Cardiac fibroblast (primary cell): ENCODE data around the gene VSIG2.

Experiments used
- DNase-seq, 2 donors: peaks; one replicate each; pipeline versions ENCODE4 v3.0.0 to v3.0.0-alpha.2; 2010; ENCODE audit warnings: low read depth in 2 of 2
- H3K4me3 ChIP-seq, 2 donors: replicated peaks in 1 of 2; 1 replicate in 1 of 2; 2 replicates in 1 of 2; pipeline ENCODE4 v1.5.1; 2011; ENCODE audit warnings: low read depth in 2 of 2, low read length in 2 of 2, mild to moderate bottlenecking in 2 of 2, moderate library complexity in 1 of 2
- TF ChIP-seq, protein P1 (sequence below): IDR thresholded peaks from one replicate; pipeline ENCODE4 v1.5.1; 2011; ENCODE audit warnings: low read depth, mild to moderate bottlenecking, low read length, inconsistent platforms

VSIG2 gene

DNA sequence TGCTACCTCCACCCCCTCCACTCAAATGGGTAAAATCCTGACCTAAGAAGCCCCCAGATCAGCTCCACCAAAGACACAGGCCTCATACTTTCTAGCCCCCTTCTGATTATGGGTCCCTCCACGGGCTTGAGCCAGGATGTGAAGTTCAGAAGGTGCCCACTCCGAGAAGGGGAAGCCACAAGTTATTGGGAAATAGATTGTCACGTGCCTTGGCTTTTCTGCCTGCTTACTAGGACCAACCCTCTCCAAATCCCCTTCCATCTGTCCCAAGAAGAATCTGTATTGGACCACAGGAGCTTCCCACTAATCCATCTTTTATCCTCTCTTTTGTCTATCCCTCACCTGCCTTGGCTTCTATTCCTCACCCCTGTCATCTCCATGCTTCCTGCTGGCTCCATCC, 15.3 kb downstream of the VSIG2 start:
- no peak for DNase-seq
- no peak overlapping the region for H3K4me3 ChIP-seq
- TF ChIP-seq, protein P1, sequence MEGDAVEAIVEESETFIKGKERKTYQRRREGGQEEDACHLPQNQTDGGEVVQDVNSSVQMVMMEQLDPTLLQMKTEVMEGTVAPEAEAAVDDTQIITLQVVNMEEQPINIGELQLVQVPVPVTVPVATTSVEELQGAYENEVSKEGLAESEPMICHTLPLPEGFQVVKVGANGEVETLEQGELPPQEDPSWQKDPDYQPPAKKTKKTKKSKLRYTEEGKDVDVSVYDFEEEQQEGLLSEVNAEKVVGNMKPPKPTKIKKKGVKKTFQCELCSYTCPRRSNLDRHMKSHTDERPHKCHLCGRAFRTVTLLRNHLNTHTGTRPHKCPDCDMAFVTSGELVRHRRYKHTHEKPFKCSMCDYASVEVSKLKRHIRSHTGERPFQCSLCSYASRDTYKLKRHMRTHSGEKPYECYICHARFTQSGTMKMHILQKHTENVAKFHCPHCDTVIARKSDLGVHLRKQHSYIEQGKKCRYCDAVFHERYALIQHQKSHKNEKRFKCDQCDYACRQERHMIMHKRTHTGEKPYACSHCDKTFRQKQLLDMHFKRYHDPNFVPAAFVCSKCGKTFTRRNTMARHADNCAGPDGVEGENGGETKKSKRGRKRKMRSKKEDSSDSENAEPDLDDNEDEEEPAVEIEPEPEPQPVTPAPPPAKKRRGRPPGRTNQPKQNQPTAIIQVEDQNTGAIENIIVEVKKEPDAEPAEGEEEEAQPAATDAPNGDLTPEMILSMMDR, result no peak

DNA sequence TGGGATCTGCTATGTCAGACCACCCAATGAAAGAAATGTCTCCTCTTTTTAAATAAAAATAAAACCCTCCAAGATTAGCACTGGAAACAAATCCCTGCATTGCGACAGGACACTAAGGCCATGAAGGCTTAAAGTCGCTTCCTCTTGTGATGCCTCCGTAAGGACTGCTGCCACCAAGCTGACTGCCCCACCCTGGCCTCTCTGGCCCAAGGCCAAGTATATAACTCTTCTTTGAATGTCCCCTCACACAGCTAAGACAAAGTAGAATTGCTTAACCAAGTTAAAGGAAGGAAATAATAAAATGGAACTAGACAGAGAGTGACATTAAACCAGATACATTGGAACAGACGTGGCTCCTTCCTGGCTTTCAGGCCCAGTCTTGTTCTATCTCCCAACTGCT, 19.8 kb downstream of the VSIG2 start:
- DNase-seq, result no peak
- H3K4me3 ChIP-seq, result no peak overlapping the region
- TF ChIP-seq, protein P1, result no peak

DNA sequence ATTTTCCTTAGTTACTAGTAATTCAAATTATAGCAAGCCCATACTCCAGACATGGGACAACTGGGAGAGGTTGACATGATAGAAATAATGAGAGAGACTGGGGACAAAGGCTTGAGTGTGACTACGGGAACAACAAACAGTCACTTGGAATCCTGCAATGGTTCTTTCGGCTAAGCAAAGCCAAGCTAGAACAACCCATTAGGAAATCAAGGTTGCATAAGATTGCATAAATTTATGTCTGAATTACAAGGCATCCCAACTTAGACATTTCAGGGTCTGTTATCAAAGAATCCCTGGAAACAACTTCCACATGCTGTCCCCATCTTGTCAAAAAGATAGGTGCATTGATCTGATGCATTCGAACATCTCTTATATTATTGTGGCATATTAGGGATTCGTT, 22.5 kb downstream of the VSIG2 start:
- DNase-seq, result no peak
- no peak overlapping the region for H3K4me3 ChIP-seq
- TF ChIP-seq, protein P1, result no peak

DNA sequence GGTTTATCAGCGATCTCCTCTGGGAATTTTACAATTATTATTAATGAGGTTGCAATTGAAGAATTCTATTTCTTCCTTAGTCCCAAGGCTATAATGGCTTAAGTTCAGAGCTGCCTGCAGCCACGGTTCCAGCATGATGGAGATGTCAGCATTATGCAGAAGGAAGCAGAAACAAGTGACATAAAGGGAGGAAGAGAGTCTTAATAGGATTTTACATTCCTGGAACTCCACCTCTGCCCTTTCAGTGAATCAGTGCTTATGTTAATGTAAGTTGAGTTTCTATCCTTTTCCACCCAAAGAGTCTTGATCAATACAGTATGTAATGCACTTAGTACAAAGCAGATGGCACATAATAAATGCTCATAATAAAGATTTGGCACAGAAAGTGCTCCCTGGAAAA, 23.9 kb downstream of the VSIG2 start:
- no peak overlapping the region for H3K4me3 ChIP-seq
- no peak for DNase-seq
- TF ChIP-seq, protein P1, result no peak

DNA sequence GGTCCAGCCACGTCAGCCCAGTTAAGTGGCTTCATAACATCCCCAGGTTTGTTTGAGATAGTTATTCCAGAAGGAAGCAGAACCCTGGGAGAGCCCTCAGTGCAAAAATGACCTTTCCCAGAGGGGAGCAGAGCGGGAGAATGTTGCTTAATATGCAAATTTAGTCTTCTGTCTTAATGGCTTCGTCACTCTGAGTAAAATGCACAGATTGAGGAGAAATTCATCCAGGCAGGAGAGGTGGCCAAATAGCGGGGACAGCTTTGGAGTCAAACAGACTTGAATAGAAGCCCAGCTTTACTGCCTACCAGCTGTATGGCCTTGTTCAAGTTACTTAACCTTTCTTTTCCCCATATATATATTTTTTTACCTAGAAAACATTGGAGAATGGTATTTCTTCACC, 24.6 kb downstream of the VSIG2 start:
- DNase-seq, result no peak
- no peak overlapping the region for H3K4me3 ChIP-seq
- TF ChIP-seq, protein P1, result no peak

DNA sequence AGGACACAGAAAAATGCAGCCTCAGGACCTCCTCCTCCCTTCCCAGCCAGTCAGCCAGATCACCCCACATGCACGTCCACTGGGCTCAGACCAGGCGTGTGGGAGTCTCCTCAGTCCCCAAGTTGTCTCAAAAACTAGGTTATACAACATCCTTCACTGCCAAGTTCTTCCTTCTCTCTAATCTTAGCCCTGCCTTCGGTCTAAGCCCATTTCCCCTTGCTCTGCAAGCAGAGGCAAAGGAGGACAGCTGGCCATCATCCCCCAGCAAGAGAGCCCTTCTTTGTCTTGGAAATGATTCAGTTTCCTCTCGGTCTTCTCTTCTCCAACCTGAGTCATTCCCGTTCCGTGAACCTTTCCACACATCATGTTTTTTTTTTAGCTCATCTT, 26.3 kb downstream of the VSIG2 start:
- TF ChIP-seq, protein P1, result no peak
- peak overlapping the region in 1 of 2 donors; percentile 18 for H3K4me3 ChIP-seq
- peak; percentile 71 to 85 for DNase-seq

DNA sequence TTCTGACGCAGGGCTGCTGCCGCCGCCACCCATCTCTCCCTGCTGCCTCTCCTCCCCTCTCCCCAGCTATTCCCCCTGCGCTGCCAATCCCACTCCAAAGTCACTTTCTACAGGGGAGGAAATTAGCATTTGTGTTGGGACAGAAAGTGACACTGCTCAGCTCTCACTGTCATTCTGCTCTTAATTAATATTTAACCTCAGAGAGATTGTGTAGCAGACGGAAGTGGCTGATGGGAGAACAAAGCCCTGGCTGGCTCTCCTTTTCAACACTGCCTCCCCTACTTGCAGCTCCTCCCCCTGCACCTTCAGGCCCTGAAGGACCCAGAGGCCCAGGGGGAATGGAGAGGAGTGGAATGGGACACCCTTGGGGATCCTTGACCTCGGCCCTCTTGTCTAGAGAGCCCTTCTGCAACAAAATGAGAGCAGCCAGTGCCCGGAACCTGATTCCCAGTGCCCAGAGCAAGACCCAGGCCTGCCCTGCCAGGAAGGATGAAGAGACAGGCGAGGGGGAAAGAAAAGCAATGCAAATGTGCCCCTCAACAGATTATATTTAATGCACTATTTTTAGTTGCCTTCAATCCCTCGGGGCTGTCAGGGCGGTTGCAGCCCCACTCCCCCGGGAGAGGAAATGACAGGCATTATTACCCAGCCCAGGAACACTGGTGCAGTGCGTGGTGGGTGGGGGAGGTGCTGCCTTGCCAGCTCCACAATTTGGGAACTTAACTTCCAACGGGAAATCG, 26.9 kb downstream of the VSIG2 start:
- H3K4me3 ChIP-seq, result peak overlapping the region in 1 of 2 donors; percentile 18
- DNase-seq, result no peak
- TF ChIP-seq, protein P1, result no peak
